Endometrial microvascular endothelial cells (primary cell): ENCODE results near the gene VDAC1. TPM values are rescaled to one million over a fixed set of nuclear protein-coding genes. Genes with fewer than 3 reads are reported as not detected.

ENCODE experiments used
- in situ Hi-C: cut with HindIII; loops from 2 replicates; pipeline ENCODE4 v1.10.0; 2017; ENCODE audit warnings: low sequenced_read_pairs, low pct_unique_long_range_greater_than_20kb; ENCODE audit errors: inconsistent ontology term
- total RNA-seq: library from RNA; depleted of rRNA; stranded (reverse); fragments of >200 nt; gene quantifications from one replicate; pipeline ENCODE4 v1.2.3, GENCODE V29; 2015; ENCODE audit errors: inconsistent ontology term

Gene VDAC1
- total RNA-seq, 1 donor from 2014 or later: 355 TPM

DNA sequence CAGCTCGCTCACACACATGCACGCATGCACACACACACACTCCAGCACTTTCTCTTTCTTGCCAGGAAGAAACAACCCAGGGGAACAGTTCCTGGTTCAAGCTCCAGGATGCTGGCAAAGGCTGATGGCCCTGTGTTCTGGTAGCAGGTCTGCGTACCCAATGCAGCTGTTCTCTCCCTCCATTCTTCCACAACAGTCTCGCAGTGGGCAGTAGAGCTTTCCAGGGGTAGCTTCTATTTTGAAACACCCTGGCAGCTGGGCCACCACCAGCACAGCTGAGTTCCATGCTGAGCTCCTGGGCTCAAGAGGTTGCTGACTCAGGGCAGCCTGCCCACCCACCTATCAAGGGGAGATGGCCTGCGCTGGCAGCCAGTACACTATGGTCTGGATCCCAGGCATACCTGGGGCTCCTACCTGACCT lies 4.7 kb downstream of the VDAC1 start:
- in situ Hi-C loops: no loop called here

DNA sequence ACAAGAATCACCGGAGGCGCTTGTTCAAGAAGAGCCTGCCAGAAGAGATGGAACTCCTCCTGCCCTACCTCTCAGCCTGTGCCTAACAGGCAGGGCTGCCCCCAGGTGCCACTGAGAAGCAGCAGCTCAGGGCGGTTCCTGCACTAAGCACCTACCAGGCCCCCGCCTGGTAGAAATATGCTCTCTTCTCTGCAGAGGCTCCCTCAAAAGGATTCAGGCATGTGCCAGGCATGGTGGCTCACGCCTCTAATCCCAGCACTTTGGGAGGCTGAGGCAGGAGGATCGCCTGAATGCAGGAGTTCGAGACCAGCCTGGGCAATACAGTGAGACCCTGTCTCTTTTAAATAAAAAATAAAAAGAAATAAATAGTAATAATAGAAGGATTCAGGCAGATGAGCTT lies 6.0 kb downstream of the VDAC1 start:
- in situ Hi-C loops: no loop called here

DNA sequence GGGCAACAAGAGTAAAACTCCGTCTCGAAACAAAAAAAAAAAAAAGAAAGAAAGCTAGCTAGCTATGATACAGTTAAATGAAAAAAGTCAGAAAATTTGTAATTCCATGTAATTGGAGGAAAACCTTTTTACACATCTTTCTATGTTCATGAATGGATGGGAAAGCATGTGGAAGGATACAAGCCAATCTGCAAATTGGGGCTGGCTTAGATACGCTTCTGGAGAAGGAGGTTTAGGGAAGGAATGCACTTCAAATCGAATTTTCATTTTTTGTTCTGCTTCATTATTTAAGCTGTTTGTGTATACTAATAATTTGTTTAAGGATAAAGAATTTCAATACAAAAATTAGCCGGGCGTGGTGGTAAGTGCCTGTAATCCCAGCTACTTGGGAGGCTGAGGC lies 6.7 kb downstream of the VDAC1 start:
- in situ Hi-C loops: no loop called here

DNA sequence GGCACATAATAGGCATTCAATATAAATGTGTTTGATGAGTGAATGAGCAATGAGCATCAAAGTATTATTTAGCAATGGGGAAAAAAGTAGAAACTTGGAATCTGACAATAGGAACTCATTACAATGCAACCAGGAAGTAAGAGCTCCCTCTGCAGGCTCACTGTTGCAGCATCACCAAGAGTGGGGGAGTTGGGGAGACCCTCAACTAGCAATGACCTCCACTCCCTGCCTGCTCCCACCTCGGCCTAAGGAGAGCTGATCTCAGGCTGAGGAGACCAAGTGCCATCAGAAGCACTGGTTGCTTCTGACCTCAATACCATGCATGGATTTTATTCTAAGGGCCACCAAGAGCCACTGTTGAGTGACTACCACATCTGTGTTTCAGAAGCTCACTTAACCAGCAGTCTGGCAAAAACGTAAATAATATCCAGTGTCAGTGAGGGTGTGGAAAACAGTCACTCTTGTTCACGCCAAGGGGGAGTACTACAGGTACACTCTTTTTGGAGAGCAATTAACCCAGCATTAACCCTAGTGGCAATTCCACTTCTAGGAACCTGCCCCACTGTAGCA lies 8.0 kb downstream of the VDAC1 start:
- in situ Hi-C loops: no loop called here

DNA sequence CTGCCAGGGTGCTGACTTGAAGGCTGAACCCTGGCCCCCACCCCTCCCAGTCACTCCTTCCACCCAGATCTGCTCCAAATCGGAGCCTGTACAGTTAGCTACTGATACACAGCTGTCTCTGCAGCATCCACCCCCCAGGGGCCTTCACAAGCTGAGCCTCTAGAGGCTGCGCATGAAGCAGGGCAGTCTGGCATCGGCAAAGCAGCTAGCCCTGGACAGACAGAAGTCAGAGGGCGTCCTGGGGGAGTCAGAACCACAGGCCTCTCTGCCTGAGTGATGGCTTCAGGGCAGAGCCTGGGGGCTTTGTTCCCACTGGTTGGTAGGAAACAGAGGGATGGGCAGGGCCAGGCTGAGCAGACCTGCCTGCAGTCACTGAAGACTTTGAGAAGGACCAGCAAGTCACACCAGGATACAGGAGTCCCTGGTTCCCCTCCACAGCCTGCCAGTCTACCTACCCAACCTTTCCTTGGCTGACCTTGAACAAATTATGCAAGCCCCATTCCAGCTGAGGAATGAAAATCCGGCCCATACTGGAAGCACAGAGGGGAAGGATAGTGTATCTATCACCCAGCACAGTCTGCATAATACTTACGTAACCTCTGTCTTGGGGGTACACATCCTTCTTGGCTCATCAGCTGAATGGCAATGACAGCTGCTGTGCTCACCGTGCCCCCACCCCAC lies 8.8 kb downstream of the VDAC1 start:
- in situ Hi-C loops: no loop called here

DNA sequence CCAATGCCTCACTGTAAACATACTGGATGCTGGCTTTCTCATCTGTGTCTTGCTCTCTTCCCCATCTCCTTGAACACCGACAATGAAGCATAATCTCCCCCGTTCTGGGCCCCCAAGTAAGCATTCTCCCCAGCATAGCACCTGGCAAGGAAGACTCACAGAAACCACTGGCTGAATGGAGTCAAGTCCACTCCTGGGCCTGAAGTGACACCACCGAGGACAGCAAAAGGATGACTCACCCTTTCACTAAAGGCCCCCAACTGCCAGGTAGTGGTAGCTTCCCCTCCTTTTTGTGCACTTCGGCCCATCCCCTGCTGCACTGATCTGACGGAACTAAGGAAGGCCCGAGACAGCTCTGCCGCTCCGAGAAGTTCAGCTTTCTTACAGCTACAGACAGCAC lies 9.4 kb downstream of the VDAC1 start:
- in situ Hi-C loops: no loop called here

DNA sequence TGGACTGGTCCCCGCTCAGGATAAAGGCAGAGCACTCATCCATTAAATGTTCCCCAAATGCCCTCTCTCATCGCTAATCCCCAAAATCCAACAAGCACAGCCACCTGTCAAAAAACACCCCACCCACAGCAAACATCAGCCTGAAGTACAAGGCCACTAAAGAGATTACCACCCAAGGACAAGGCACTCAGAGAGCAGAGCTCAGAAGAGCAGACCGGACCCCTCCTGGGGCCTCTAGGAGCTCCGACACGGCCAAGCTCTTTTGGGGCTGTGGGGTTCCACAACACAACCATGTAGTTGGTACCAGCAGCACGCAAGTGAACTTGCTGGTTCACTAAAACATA lies 9.8 kb downstream of the VDAC1 start:
- in situ Hi-C loops: no loop called here

DNA sequence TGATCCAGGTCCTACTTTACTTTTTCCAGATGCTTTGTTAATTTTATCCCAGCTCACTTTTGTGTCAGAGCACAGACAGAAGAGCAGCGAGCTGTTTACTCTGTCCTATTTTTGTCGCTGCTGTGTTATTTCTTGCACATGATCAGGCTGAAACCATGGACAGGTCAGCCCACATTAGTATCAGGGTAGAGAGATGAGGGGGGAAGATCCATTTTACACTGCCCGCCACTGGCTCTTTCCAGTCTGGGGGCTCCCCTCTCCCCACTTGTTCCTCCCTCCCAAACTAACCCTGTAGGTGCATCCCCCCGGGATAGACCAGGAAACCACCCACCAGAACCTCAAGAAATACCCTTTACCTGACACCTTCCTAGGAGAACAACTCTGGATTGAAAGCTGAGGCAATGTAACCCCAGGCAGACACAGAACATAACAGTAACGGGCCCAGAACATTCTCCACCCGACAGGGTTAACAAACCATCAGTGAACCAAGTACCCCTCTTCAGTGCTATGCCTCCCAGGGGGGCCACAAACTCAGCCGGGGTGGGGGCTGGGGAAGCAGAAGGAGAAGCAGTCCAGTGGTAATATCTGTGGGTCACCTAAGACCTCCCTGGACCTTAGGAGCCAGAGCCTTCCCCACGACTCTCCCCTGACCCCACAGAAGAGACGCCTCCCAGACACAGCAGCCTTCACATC lies 10.3 kb downstream of the VDAC1 start:
- in situ Hi-C loops: no loop called here

DNA sequence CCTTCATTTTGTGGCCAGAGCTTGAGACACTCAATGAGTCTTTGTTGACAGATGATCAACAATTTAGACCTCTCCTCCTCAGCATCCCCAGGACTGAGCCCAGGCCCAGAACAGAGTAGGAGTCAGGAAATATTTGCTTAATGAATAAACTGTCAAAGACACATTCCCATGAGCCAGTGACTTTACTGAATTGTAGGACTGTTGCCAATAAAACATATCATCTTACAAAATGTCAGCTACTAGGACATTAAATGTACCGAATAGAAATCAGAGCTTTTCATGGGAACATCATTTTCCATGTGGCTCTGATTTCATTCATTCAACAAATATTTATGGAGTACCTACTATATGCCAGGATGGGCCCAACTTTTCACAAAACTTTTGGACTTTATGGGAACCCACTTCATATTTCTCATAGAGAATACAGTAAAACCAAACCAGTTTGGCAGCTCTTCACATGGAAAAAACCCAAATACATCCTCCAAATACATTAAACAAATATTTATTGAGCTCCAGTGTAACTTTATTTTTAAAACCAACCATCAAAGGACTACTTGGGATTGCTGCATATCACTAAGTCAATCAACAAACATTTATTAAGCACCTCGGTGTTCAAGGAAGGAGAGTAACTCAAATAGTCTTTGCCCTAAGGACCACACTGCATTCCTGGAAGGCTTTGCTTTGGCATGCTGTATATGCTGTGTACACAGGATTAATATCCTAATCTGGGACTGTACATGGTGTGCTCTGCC lies 11.4 kb downstream of the VDAC1 start:
- in situ Hi-C loops: no loop called here

DNA sequence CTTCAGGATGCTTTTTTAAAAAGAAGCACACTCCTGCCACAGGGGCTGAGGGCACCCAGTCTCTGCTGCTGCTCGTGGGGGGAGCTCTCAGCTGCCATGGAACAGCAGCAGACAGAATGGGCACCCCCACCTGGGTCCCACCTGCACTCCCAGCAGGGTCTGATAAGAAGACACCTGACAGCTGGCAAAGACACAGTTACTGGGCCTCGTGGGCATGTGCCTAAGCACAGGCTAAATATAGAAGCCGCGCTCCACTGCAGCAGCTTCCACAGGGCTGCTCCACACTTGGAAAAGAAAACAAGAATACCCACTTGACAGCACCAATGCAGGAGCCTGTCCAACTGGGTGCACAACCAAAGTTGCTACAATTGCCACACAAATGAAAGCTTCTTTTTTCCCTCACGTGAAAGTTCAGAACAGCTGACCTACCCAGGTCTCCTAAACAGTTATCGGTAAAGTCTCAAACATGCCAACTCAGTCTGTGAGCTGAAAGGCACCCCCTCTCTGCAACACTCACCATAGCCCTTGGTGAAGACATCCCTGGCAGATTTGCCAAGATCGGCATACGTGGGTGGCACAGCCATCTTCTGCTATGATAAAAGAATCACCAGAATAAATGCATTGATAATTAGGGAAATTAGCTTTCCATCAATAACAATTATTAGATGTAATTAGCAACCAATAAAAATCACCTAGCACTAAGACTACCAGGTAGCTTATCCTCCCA lies 12.2 kb downstream of the VDAC1 start:
- in situ Hi-C loops: no loop called here

DNA sequence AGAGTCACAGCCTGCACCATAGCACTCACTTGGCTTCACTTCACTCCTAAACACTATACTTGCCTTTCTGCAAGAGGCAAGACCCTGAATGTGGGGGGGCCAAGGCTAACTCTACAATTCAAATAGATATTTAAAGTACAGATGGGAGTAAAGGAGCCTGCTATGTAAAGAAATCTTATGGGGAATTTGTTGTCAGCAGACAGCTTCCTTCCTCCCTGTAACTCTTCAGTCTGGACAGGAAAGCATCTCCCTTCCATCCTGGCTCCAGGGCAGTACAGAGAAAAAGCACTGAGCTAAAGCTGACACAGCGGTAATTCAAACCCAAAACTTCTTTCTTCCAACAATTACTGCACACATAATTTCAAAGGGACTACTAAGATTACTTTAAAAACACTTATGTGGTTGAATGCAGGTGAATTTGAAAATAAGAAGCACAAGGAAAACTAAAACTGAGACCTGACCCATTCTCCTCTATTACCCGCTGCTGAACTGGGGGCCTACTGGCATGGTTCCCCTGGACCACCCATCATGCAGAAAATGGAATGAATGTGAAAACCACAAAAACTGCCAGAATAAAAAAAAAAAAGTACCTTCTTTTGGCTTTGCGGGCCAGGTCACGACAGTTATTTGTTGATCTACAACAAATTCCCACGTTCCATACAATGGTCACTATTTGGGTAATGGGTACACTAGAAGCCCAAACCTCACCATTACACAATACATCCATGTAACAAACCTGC lies 13.4 kb downstream of the VDAC1 start:
- in situ Hi-C loops: no loop called here

DNA sequence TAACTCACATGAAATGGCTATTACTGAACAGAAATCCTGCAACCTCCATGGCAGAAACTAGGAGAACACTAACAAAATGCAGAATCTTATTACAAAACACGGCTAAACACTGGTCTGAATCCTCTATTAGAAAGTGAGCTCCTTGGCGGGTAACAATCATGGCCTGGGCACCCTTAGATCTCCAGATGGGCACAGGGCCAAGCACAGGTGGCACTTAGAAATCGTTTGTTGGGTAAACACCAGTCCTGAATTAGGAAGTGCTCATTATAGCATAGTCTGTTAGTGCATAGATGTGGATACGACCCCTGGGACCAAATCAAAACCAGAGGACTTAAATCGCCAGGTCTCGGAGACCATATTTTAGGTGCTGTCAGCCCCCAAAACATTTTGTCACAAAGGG lies 14.4 kb downstream of the VDAC1 start:
- in situ Hi-C loops: no loop called here

DNA sequence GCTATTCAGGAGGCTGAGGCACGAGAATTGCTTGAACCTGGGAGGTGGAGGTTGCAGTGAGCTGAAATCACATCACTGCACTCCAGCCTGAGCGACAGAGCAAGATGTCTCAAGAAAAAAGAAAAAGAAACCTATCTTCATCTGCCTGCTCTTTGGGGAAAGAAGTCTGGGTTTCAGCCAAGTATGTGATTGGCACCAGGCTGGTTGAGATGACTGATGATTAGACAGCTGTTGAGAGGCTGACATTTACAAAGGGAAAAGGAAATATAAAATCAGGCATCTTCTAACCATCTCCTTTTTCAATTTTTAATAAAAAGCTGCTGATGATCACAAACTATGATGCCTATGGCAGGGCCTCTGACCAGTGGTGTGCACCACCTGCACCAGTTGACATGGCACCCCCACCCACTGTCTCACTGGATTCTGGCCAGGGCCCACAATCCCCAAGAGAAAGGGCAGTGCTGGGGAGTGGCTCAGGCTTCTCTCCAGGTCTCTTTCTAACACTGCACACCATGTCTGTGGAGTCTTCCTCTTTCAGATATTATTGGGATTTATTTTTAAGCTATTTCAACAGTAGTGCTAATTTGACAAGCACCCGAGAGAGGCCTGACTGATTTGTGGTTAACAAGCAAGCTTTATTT lies 19.1 kb downstream of the VDAC1 start:
- in situ Hi-C loops: no loop called here

DNA sequence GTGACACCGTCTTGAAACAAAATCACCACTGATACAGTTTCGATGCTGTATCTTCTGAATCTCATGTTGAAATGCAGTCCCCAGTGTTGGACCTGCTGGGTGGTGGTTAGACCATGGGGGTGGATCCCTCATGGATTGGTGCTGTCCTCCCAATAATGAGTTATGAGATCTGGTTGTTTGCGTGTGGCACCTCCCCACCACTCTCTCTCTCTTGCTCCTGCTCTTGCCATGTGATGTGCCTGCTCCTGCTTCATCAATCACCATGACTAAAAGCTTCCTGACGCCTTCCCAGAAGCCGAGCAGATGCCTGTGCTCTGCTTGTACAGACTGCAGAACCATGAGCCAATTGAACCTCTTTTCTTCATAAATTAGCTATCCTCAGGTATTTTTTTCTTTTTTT lies 21.1 kb downstream of the VDAC1 start:
- in situ Hi-C loops: no loop called here

DNA sequence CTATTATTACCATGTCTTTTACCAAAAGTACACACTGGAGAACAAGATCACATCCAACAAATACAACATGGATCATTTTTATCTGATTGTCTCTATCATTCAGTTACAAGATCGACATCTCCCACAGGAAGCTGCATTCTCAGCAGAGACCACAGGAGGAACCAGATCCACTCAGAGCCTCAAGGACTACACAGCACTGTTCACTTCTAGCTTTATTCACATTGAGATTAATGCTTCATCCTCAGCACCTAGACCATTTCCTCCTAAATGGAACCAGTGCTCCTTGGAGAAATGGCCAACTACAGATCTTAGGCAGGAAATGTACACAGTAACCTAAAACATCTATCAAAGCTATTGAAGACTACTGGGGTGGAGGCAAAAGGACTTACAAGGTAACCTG lies 23.1 kb downstream of the VDAC1 start:
- in situ Hi-C loops: no loop called here

DNA sequence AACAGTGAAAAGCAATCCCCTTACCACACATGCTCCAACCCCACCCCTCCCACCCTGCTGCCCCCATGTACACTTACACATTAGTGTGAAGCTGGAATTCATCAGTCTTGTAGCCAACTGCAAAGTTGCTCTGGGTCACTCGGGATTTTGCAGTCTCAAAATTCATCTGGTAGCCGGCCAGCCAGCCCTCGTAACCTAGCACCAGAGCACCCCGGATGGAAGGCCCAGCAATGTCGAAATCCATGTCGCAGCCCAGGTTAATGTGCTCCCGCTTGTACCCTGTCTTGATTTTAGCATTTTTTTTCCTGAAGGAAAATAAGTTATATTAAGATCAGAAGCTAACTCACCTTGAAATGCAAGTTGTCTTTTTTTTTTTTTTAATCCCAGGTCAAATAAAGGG lies 24.1 kb downstream of the VDAC1 start:
- in situ Hi-C loops: no loop called here

DNA sequence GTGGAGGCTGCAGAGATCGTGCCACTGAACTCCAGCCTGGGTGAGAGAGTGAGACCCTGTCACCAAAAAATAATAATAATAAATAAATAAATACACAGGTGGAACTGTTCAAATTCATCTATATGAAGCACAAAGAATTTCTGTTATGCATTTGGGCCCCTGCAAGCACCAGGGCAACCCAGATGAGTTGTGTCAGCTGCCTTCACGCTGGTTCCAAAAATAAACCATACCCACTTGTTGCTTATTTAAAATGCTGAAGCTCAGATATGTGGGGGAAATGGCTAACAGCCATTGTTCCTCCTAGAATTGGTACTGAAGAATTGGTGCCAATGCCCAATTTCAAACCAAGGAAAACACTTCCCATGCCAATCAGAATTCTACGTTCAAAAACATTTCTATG lies 25.8 kb downstream of the VDAC1 start:
- in situ Hi-C loops: no loop called here

DNA sequence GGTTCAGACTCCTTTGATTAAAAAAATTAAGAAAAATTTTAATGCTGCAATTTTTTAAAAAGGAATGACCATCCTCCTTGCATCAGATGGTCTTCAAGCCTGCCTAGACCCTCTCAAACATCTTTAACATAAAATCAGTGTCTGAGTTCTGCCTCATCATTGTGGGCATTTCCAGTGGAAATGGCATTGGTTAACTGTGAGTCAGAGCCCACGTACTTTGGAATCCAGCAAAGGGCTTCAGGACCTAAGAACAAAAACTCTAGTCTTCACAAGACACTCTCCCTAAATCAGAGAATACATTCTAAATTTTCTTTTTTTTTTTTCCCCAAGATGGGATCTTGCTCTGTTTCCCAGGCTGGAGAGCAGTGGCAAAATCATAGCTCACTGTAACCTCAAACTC lies 26.9 kb downstream of the VDAC1 start:
- in situ Hi-C loops: no loop called here
